IMR-90 (cell line): ENCODE data around the gene PPARG. TPM values are rescaled to one million over a fixed set of nuclear protein-coding genes. Genes with fewer than 3 reads are reported as not detected.

Source experiments
- ATAC-seq: fragments of 200-7000 bp; cut with Tn5 transposase; 2 replicates; pipeline ENCODE4 v1.9.1; 2020; ENCODE audit warnings: low read depth, mild to moderate bottlenecking, moderate library complexity
- BruUV-seq: library from RNA; stranded (reverse); fragments of 400-500 nt; replicated peaks from 2 replicates; lab custom pipeline; 2021; lab: Mats Ljungman, UMichigan
- CTCF ChIA-PET: fragments of 300-600 bp; formaldehyde crosslinking; extraction: SDS; loops from one replicate; lab custom pipeline; 2021; ENCODE audit warnings: antibody characterized with exemption; lab: Yijun Ruan, JAX
- POLR2A ChIA-PET: fragments of 300-600 bp; sonication (Branson Sonifier 250); formaldehyde crosslinking; loops from one replicate; lab custom pipeline; 2022; ENCODE audit warnings: antibody characterized with exemption; ENCODE audit not compliant: unreplicated experiment; lab: Charles Lee
- DNase-seq: peaks from one replicate; pipeline ENCODE4 v3.0.0; 2013
- H2AFZ ChIP-seq: replicated peaks from 2 replicates; pipeline ENCODE3; 2013; ENCODE audit warnings: low read length, mild to moderate bottlenecking; ENCODE audit not compliant: poor library complexity
- H2AK5ac ChIP-seq: 2 replicates; pipeline ENCODE4 v1.6.1; 2013; ENCODE audit warnings: low read depth, low read length, inconsistent platforms
- H2AK9ac ChIP-seq: replicated peaks from 2 replicates; pipeline ENCODE3; 2013; ENCODE audit warnings: mild to moderate bottlenecking, low read depth, low read length, moderate library complexity; ENCODE audit not compliant: poor library complexity
- H2BK120ac ChIP-seq: 2 replicates; pipeline ENCODE4 v1.6.1; 2013; ENCODE audit warnings: low read depth, low read length, inconsistent platforms
- H2BK15ac ChIP-seq: 3 replicates; pipeline ENCODE4 v1.6.1; 2013; ENCODE audit warnings: low read depth, low read length, inconsistent platforms
- H2BK20ac ChIP-seq: 2 replicates; pipeline ENCODE4 v1.6.1; 2013; ENCODE audit warnings: low read depth, mild to moderate bottlenecking, inconsistent platforms, low read length, moderate library complexity
- H2BK5ac ChIP-seq: 2 replicates; pipeline ENCODE4 v1.6.1; 2013; ENCODE audit warnings: mild to moderate bottlenecking, low read depth, low read length, inconsistent platforms; ENCODE audit not compliant: poor library complexity, severe bottlenecking
- H3K14ac ChIP-seq: replicated peaks from 2 replicates; pipeline ENCODE4 v1.6.1; 2013; ENCODE audit warnings: low read depth, low read length, inconsistent platforms
- H3K18ac ChIP-seq: 2 replicates; pipeline ENCODE4 v1.6.1; 2013; ENCODE audit warnings: low read depth, low read length, control low read depth
- H3K23ac ChIP-seq: 2 replicates; pipeline ENCODE4 v1.6.1; 2013; ENCODE audit warnings: low read depth, low read length, inconsistent platforms
- H3K27ac ChIP-seq: 2 replicates; pipeline ENCODE4 v1.5.1; 2013; ENCODE audit warnings: mild to moderate bottlenecking, control low read depth, low read length; ENCODE audit not compliant: insufficient read depth
- H3K27me3 ChIP-seq: 2 replicates; pipeline ENCODE4 v1.6.1; 2013; ENCODE audit warnings: low read length; ENCODE audit not compliant: control insufficient read depth, insufficient read depth
- H3K36me3 ChIP-seq: 2 replicates; pipeline ENCODE4 v1.6.1; 2013; ENCODE audit warnings: low read length, mixed read lengths; ENCODE audit not compliant: control insufficient read depth, insufficient read depth
- H3K4ac ChIP-seq: 2 replicates; pipeline ENCODE4 v1.6.1; 2013; ENCODE audit warnings: low read depth, low read length, inconsistent platforms
- H3K4me1 ChIP-seq: 2 replicates; pipeline ENCODE4 v1.6.1; 2013; ENCODE audit warnings: low read length, mixed read lengths; ENCODE audit not compliant: control insufficient read depth, insufficient read depth
- H3K4me2 ChIP-seq: 2 replicates; pipeline ENCODE4 v1.6.1; 2013; ENCODE audit warnings: low read depth, mild to moderate bottlenecking, control low read depth, low read length, moderate library complexity
- H3K4me3 ChIP-seq: 2 replicates; pipeline ENCODE4 v1.5.1; 2013; ENCODE audit warnings: low read depth, mild to moderate bottlenecking, control low read depth, low read length, moderate library complexity; ENCODE audit not compliant: insufficient read depth
- H3K56ac ChIP-seq: 2 replicates; pipeline ENCODE4 v1.6.1; 2013; ENCODE audit warnings: low read length, inconsistent platforms; ENCODE audit not compliant: insufficient read depth; ENCODE audit errors: extremely low read depth
- H3K79me1 ChIP-seq, 2 experiments: 2 replicates each; pipeline ENCODE4 v1.6.1; 2013; ENCODE audit warnings: low read length in 2 of 2, inconsistent platforms in 1 of 2, low read depth in 1 of 2
- H3K9ac ChIP-seq: 2 replicates; pipeline ENCODE4 v1.6.1; 2013; ENCODE audit warnings: low read depth, low read length, control low read depth
- H3K9me1 ChIP-seq: 2 replicates; pipeline ENCODE4 v1.6.1; 2013; ENCODE audit warnings: low read length, inconsistent platforms; ENCODE audit not compliant: insufficient read depth
- H3K9me3 ChIP-seq: 2 replicates; pipeline ENCODE4 v1.6.1; 2013; ENCODE audit warnings: low read length; ENCODE audit not compliant: control insufficient read depth, insufficient read depth
- H4K20me1 ChIP-seq: 2 replicates; pipeline ENCODE4 v1.6.1; 2013; ENCODE audit warnings: low read length, inconsistent platforms; ENCODE audit not compliant: insufficient read depth
- H4K5ac ChIP-seq: 2 replicates; pipeline ENCODE4 v1.6.1; 2013; ENCODE audit warnings: mild to moderate bottlenecking, low read depth, low read length, control low read depth
- H4K8ac ChIP-seq, 2 experiments: 2 replicates each; pipeline ENCODE4 v1.6.1; 2013; ENCODE audit warnings: low read depth in 2 of 2, low read length in 2 of 2, control low read depth in 1 of 2, inconsistent platforms in 1 of 2
- H4K91ac ChIP-seq: 2 replicates; pipeline ENCODE4 v1.6.1; 2013; ENCODE audit warnings: low read depth, low read length, inconsistent platforms; ENCODE audit not compliant: insufficient read depth
- BHLHE40 ChIP-seq: fragments of 150-350 bp; IDR thresholded peaks from 2 replicates; pipeline ENCODE4 v1.6.1; 2016; ENCODE audit warnings: mild to moderate bottlenecking, low read depth, low read length
- MAFK ChIP-seq: IDR thresholded peaks from 2 replicates; pipeline ENCODE4 v1.6.1; 2012; ENCODE audit warnings: low read depth, low read length, improper control_type of control experiment
- POLR2A ChIP-seq: IDR thresholded peaks from 2 replicates; pipeline ENCODE4 v1.6.1; 2012; ENCODE audit warnings: mild to moderate bottlenecking, low read depth, low read length
- WGBS, 2 experiments: methylation state at CpG; one replicate each; pipeline versions ENCODE4 v1.1.5 to v1.1.7; 2013; ENCODE audit warnings: missing lambda C conversion rate in 2 of 2; ENCODE audit not compliant: insufficient read length in 1 of 2; ENCODE audit errors: extremely low coverage in 2 of 2; 5-methylcytosine and 5-hydroxymethylcytosine counted together
- dilution Hi-C: fragments of 300-500 bp; cut with HindIII; formaldehyde crosslinking; loops from one replicate; pipeline ENCODE4 v1.14.3; 2018; ENCODE audit warnings: low sequenced_read_pairs; ENCODE audit not compliant: unreplicated experiment
- in situ Hi-C: fragments of 300-500 bp; cut with MboI; formaldehyde crosslinking; loops from 3 replicates; pipeline ENCODE4 v1.14.3; 2019; ENCODE audit warnings: low sequenced_read_pairs, inconsistent platforms, mixed read lengths
- intact Hi-C: fragments of 100-400 bp; cut with micrococcal nuclease; formaldehyde crosslinking; loops from 2 replicates; pipeline ENCODE4 v1.10.0; 2022
- polyA plus RNA-seq, 3 experiments: library from polyadenylated mRNA; depleted of rRNA; stranded (reverse); fragments of >200 nt; gene quantifications; 2 replicates each; pipeline ENCODE4 v1.2.3, GENCODE V29; 2012; ENCODE audit warnings: low replicate concordance in 1 of 3
- total RNA-seq: library from RNA; depleted of rRNA; stranded (reverse); fragments of >200 nt; gene quantifications from 2 replicates; pipeline ENCODE4 v1.2.3, GENCODE V29; 2012

The PPARG gene
- total and polyA plus RNA-seq, 2 of the 4 experiments (the other 2 are of a cell fraction), result 11.2 to 23.8 TPM

- Histone ChIP-seq H2AFZ (peak overlapping the region; percentile 82), H3K4me2 (no peak overlapping the region)
- ATAC-seq, result peak; percentile 57
Observed at GRCh38 chr3:12440927-12441714, 152.3 kb downstream of the PPARG start.

More at GRCh38 chr3:12440927-12441714, 152.3 kb downstream of the PPARG start:
- Histone ChIP-seq H3K36me3 (no peaks in the 10 kb centered on the region), H3K9ac (no peak overlapping the region), H3K9me1 (0 out of 2 replicates have a peak, but pooled peaks cover 3% of the 10 kb centered on the region), H3K56ac (no peak overlapping the region), H4K8ac (no peak overlapping the region; a peak in 1 of 4 replicates), H3K9me3 (no peaks in the 10 kb centered on the region), H3K18ac (no peak overlapping the region; the same call in 1 of the 2 replicates), H4K20me1 (no peaks in the 10 kb centered on the region), H2AK9ac (no peak overlapping the region), H3K23ac (no peak overlapping the region), H3K4ac (peak overlapping the region; percentile 31), H3K14ac (0 out of 2 replicates have a peak overlapping the region, but pooled peaks have one; percentile 42), H3K27me3 (0 out of 2 replicates have a peak, but pooled peaks cover 2% of the 10 kb centered on the region), H3K4me1 (peaks cover 15% of the 10 kb centered on the region), H4K91ac (no peak overlapping the region; the same call in 1 of the 2 replicates), H4K5ac (no peak overlapping the region), H2AK5ac (no peak overlapping the region), H2BK5ac (no peak overlapping the region), H2BK120ac (0 out of 2 replicates have a peak overlapping the region, but pooled peaks have one; percentile 17), H3K79me1 (no peaks in the 10 kb centered on the region), H3K27ac (no peak overlapping the region), H2BK20ac (no peak overlapping the region), H3K4me3 (no peak overlapping the region), H2BK15ac (no peak overlapping the region)
- DNase-seq, result peak; percentile 45
- TF ChIP-seq POLR2A, result no peak
- peak; percentile 56; the same call in 1 of the 2 replicates for TF ChIP-seq BHLHE40
- peak; percentile 96 for TF ChIP-seq MAFK
- POLR2A ChIA-PET, result no interaction called here
- dilution Hi-C loops, result no loop called here
- 4% methylated on average over 4 of the region's 21 CpGs; no CpG with 5 or more reads in 1 of the 2 experiments for WGBS, 2 experiments
- BruUV-seq, result no TSS peak
- CTCF ChIA-PET, result interaction anchor here (0.6 kb wide), 1 partner anchor 1084 kb away, joined by 3 read pairs; no protein-coding TSS in a partner anchor
- in situ Hi-C loops, result no loop called here
- intact Hi-C loops, result no loop called here
